GM18498 (cell line): Measurements from ENCODE around the gene KRT15.

Experiments
- ATAC-seq: cut with Tn5 transposase; IDR thresholded peaks from one replicate; pipeline ENCODE4 v1.9.1; 2021; ENCODE audit warnings: mild to moderate bottlenecking, moderate library complexity; ENCODE audit not compliant: unreplicated experiment

KRT15 gene

GRCh38 chr17:41484920-41485904, 33.5 kb downstream of the KRT15 start:
- ATAC-seq, result no peak

GRCh38 chr17:41483991-41484826, 34.5 kb downstream of the KRT15 start:
- no peak for ATAC-seq

- no peak for ATAC-seq
These were observed 35.2 kb downstream of the KRT15 start for GRCh38 chr17:41483531-41483930.

GRCh38 chr17:41481036-41481435, 37.7 kb downstream of the KRT15 start, which contains the start of gene KRT35:
Gene KRT35 (minus strand): TSS chr17:41481151. CDS start chr17:41481097, 54 bp downstream.
- ATAC-seq, result no peak

GRCh38 chr17:41480581-41480980, 38.1 kb downstream of the KRT15 start:
- no peak for ATAC-seq

GRCh38 chr17:41480136-41480535, 38.6 kb downstream of the KRT15 start:
- no peak for ATAC-seq

- no peak for ATAC-seq
These were observed 40.5 kb downstream of the KRT15 start for GRCh38 chr17:41478237-41478636.

GRCh38 chr17:41476866-41477815, 41.5 kb downstream of the KRT15 start:
- ATAC-seq, result no peak

GRCh38 chr17:41475421-41475820, 43.3 kb downstream of the KRT15 start:
- no peak for ATAC-seq

- no peak for ATAC-seq
These were observed 43.8 kb downstream of the KRT15 start for GRCh38 chr17:41474863-41475262.

GRCh38 chr17:41468346-41468745, 50.3 kb downstream of the KRT15 start:
- no peak for ATAC-seq

- ATAC-seq, result no peak
These were observed 51.1 kb downstream of the KRT15 start for GRCh38 chr17:41467561-41467960.

- no peak for ATAC-seq
These were observed 51.7 kb downstream of the KRT15 start, which contains the start of gene KRT32 for GRCh38 chr17:41466988-41467387. Gene KRT32 (minus strand): TSS chr17:41467386. CDS start chr17:41467325, 61 bp downstream.

- no peak for ATAC-seq
These were observed 54.0 kb downstream of the KRT15 start for GRCh38 chr17:41464682-41465081.

- no peak for ATAC-seq
These were observed 54.5 kb downstream of the KRT15 start for GRCh38 chr17:41464173-41464572.

- ATAC-seq, result no peak
These were observed 54.9 kb downstream of the KRT15 start for GRCh38 chr17:41463746-41464145.
